ENCODE data around the gene AUTS2.

Gene AUTS2

GRCh38 chr7:70616211-70616610 lies 1017.9 kb downstream of the AUTS2 start:
- TF ChIP-seq, protein P1, sequence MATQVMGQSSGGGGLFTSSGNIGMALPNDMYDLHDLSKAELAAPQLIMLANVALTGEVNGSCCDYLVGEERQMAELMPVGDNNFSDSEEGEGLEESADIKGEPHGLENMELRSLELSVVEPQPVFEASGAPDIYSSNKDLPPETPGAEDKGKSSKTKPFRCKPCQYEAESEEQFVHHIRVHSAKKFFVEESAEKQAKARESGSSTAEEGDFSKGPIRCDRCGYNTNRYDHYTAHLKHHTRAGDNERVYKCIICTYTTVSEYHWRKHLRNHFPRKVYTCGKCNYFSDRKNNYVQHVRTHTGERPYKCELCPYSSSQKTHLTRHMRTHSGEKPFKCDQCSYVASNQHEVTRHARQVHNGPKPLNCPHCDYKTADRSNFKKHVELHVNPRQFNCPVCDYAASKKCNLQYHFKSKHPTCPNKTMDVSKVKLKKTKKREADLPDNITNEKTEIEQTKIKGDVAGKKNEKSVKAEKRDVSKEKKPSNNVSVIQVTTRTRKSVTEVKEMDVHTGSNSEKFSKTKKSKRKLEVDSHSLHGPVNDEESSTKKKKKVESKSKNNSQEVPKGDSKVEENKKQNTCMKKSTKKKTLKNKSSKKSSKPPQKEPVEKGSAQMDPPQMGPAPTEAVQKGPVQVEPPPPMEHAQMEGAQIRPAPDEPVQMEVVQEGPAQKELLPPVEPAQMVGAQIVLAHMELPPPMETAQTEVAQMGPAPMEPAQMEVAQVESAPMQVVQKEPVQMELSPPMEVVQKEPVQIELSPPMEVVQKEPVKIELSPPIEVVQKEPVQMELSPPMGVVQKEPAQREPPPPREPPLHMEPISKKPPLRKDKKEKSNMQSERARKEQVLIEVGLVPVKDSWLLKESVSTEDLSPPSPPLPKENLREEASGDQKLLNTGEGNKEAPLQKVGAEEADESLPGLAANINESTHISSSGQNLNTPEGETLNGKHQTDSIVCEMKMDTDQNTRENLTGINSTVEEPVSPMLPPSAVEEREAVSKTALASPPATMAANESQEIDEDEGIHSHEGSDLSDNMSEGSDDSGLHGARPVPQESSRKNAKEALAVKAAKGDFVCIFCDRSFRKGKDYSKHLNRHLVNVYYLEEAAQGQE (IDR thresholded peaks at IDR 0.05; ENCODE audit: insufficient replicate concordance, low read depth) = no peak
- no peak for TF ChIP-seq POLR2AphosphoS5 (IDR thresholded peaks at IDR 0.05; ENCODE audit: low read depth)
- no peak for TF ChIP-seq GABPA (IDR thresholded peaks at IDR 0.05; ENCODE audit: low read depth)
- no peak for TF ChIP-seq SPI1 (IDR thresholded peaks at IDR 0.05; ENCODE audit: borderline replicate concordance, low read depth)
- TF ChIP-seq CTCF (IDR thresholded peaks at IDR 0.05; ENCODE audit: insufficient read depth, low read length) = no peak
- no peaks in the 10 kb centered on the region for H3K27me3 ChIP-seq (ENCODE audit: insufficient read depth, poor library complexity, severe bottlenecking)
- DNase-seq (ENCODE audit: low read depth in 1 of 2, low spot score in 1 of 2) = no peak
- no peak overlapping the region for H3K4me3 ChIP-seq (replicated peaks; ENCODE audit: insufficient read depth, low read length)
- no peak overlapping the region for H3K27ac ChIP-seq (replicated peaks)

DNA sequence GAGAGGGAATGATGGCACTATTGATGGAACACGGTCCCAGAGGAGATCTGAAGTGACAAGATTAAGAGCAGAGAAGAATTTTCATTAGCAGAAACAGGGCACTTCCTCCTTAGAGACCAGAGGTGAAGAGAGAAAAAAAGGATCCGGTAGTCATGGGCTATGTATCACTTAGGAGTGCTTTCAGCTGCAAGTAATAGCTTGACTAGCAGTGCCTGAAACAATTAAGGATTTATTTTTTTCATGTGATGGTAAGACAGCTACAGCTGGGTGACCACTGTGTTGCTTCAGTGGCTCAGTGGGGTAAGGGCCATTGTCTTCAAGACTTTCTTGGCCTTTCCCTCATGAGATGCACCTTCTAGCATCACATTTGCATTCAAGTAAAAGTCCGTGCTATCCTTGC lies 1018.5 kb downstream of the AUTS2 start:
- no peak overlapping the region for H3K4me3 ChIP-seq (replicated peaks; ENCODE audit: insufficient read depth, low read length)
- TF ChIP-seq, protein P1 (IDR thresholded peaks at IDR 0.05; ENCODE audit: insufficient replicate concordance, low read depth) = no peak
- TF ChIP-seq GABPA (IDR thresholded peaks at IDR 0.05; ENCODE audit: low read depth) (no peak), CTCF (IDR thresholded peaks at IDR 0.05; ENCODE audit: insufficient read depth, low read length) (no peak), SPI1 (IDR thresholded peaks at IDR 0.05; ENCODE audit: borderline replicate concordance, low read depth) (no peak), POLR2AphosphoS5 (IDR thresholded peaks at IDR 0.05; ENCODE audit: low read depth) (no peak)

GRCh38 chr7:70618020-70618551 lies 1019.8 kb downstream of the AUTS2 start:
- Histone ChIP-seq H3K27me3 (ENCODE audit: insufficient read depth, poor library complexity, severe bottlenecking) (no peaks in the 10 kb centered on the region), H3K4me3 (replicated peaks; ENCODE audit: insufficient read depth, low read length) (no peak overlapping the region), H3K27ac (replicated peaks) (no peak overlapping the region)
- DNase-seq (ENCODE audit: low read depth in 1 of 2, low spot score in 1 of 2) = no peak
- TF ChIP-seq POLR2AphosphoS5 (IDR thresholded peaks at IDR 0.05; ENCODE audit: low read depth) = no peak
- TF ChIP-seq, protein P1 (IDR thresholded peaks at IDR 0.05; ENCODE audit: insufficient replicate concordance, low read depth) = no peak
- TF ChIP-seq SPI1 (IDR thresholded peaks at IDR 0.05; ENCODE audit: borderline replicate concordance, low read depth) = no peak
- TF ChIP-seq GABPA (IDR thresholded peaks at IDR 0.05; ENCODE audit: low read depth) = no peak
- no peak for TF ChIP-seq CTCF (IDR thresholded peaks at IDR 0.05; ENCODE audit: insufficient read depth, low read length)

More for the DNA sequence above, 1018.5 kb downstream of the AUTS2 start:
- no peak for DNase-seq (ENCODE audit: low read depth in 1 of 2, low spot score in 1 of 2)
- Histone ChIP-seq H3K27ac (replicated peaks) (no peak overlapping the region), H3K27me3 (ENCODE audit: insufficient read depth, poor library complexity, severe bottlenecking) (no peaks in the 10 kb centered on the region)

Measured in HL-60 (cell line).